SK-N-SH treated with all-trans-retinoic acid at 6 μM for 48 hours (cell line): Measurements from ENCODE around the gene TXNDC5.

Source experiments
- ATAC-seq: fragments of 200-7000 bp; cut with Tn5 transposase; 3 replicates; pipeline ENCODE4 v1.9.1; 2020; ENCODE audit warnings: mild to moderate bottlenecking, moderate library complexity
- ARNTL ChIP-seq: fragments of 450-650 bp; formaldehyde crosslinking; IDR thresholded peaks from 2 replicates; pipeline ENCODE4 v1.5.0; 2020; ENCODE audit warnings: low read depth, mild to moderate bottlenecking, moderate library complexity, borderline replicate concordance
- BACH2 ChIP-seq: fragments of 250-450 bp; sonication (Bioruptor Pico); IDR thresholded peaks from 2 replicates; pipeline ENCODE4 v1.9.0; 2021; ENCODE audit warnings: mild to moderate bottlenecking, borderline replicate concordance
- CREB5 ChIP-seq: fragments of 250-450 bp; sonication (Bioruptor Pico); IDR thresholded peaks from 2 replicates; pipeline ENCODE4 v1.5.1; 2020; ENCODE audit warnings: low read depth, mild to moderate bottlenecking, moderate library complexity
- CSDC2 ChIP-seq: fragments of 250-450 bp; sonication (Bioruptor Pico); IDR thresholded peaks from 2 replicates; pipeline ENCODE4 v1.5.0; 2020; ENCODE audit warnings: mild to moderate bottlenecking, moderate library complexity
- CSRNP3 ChIP-seq: fragments of 250-450 bp; sonication (Bioruptor Pico); IDR thresholded peaks from 2 replicates; pipeline ENCODE4 v1.5.1; 2021; ENCODE audit warnings: mild to moderate bottlenecking, moderate library complexity
- ESRRG ChIP-seq: fragments of 250-450 bp; sonication (Bioruptor Pico); IDR thresholded peaks from 2 replicates; pipeline ENCODE4 v1.6.1; 2021; ENCODE audit warnings: mild to moderate bottlenecking
- GLIS3 ChIP-seq: fragments of 250-450 bp; sonication (Bioruptor Pico); IDR thresholded peaks from 2 replicates; pipeline ENCODE4 v1.5.0; 2020; ENCODE audit warnings: mild to moderate bottlenecking, moderate library complexity
- ISL1 ChIP-seq: fragments of 250-450 bp; sonication (Bioruptor Pico); IDR thresholded peaks from 2 replicates; pipeline ENCODE4 v2.1.2; 2022; ENCODE audit warnings: mild to moderate bottlenecking, moderate library complexity
- OSR1 ChIP-seq: fragments of 250-450 bp; sonication (Bioruptor Pico); IDR thresholded peaks from 2 replicates; pipeline ENCODE4 v1.8.0; 2022; ENCODE audit warnings: moderate library complexity, mild to moderate bottlenecking, inconsistent platforms
- PATZ1 ChIP-seq: fragments of 250-450 bp; sonication (Bioruptor Pico); IDR thresholded peaks from 2 replicates; pipeline ENCODE4 v1.8.0; 2020; ENCODE audit warnings: mild to moderate bottlenecking, moderate library complexity, borderline replicate concordance
- POU6F1 ChIP-seq: fragments of 250-450 bp; sonication (Bioruptor Pico); IDR thresholded peaks from 2 replicates; pipeline ENCODE4 v1.8.0; 2021; ENCODE audit warnings: low read depth, mild to moderate bottlenecking, moderate library complexity, borderline replicate concordance
- PPARA ChIP-seq: fragments of 250-450 bp; sonication (Bioruptor Pico); IDR thresholded peaks from 2 replicates; pipeline ENCODE4 v1.5.0; 2020; ENCODE audit warnings: mild to moderate bottlenecking, borderline replicate concordance
- RARB ChIP-seq: fragments of 250-450 bp; sonication (Bioruptor Pico); IDR thresholded peaks from 2 replicates; pipeline ENCODE4 v1.8.0; 2021; ENCODE audit warnings: mild to moderate bottlenecking, moderate library complexity
- SNAI2 ChIP-seq: fragments of 250-450 bp; sonication (Bioruptor Pico); IDR thresholded peaks from 2 replicates; pipeline ENCODE4 v1.5.0; 2020; ENCODE audit warnings: mild to moderate bottlenecking, moderate library complexity
- TCF4 ChIP-seq: fragments of 250-450 bp; sonication (Bioruptor Pico); IDR thresholded peaks from 2 replicates; pipeline ENCODE4 v1.8.0; 2021; ENCODE audit warnings: mild to moderate bottlenecking, moderate library complexity, borderline replicate concordance
- TOX ChIP-seq: fragments of 250-450 bp; sonication (Bioruptor Pico); IDR thresholded peaks from 2 replicates; pipeline ENCODE4 v1.8.0; 2021; ENCODE audit warnings: mild to moderate bottlenecking, moderate library complexity, borderline replicate concordance
- ZC3H10 ChIP-seq: fragments of 250-450 bp; sonication (Bioruptor Pico); IDR thresholded peaks from 2 replicates; pipeline ENCODE4 v1.5.1; 2021; ENCODE audit warnings: mild to moderate bottlenecking, moderate library complexity
- ZNF565 ChIP-seq: fragments of 450-650 bp; formaldehyde crosslinking; conservative IDR thresholded peaks from 2 replicates; pipeline ENCODE4 v1.5.0; 2020; ENCODE audit warnings: low read depth, mild to moderate bottlenecking, moderate library complexity
- ZNF70 ChIP-seq: fragments of 450-650 bp; formaldehyde crosslinking; IDR thresholded peaks from 2 replicates; pipeline ENCODE4 v1.5.0; 2020; ENCODE audit warnings: mild to moderate bottlenecking, moderate library complexity
- ZNF8 ChIP-seq: fragments of 450-650 bp; formaldehyde crosslinking; IDR thresholded peaks from 2 replicates; pipeline ENCODE4 v1.5.0; 2020; ENCODE audit warnings: mild to moderate bottlenecking, moderate library complexity

Gene TXNDC5

GRCh38 chr6:7879980-7880717, 30.4 kb downstream of the TXNDC5 start (continued):
- no peak for TF ChIP-seq ZNF70 (CRISPR knock-in tag)

- no peak for ATAC-seq
- TF ChIP-seq ISL1 (CRISPR knock-in tag), result no peak
- no peak for TF ChIP-seq ESRRG (CRISPR knock-in tag)
- TF ChIP-seq SNAI2 (CRISPR knock-in tag), result no peak
- no peak for TF ChIP-seq ZNF70 (CRISPR knock-in tag)
Observed at GRCh38 chr6:7879579-7879978, 31.0 kb downstream of the TXNDC5 start.

- no peak; the same call in 2 of the 3 replicates for ATAC-seq
- TF ChIP-seq ZNF565 (CRISPR knock-in tag) (no peak), ESRRG (CRISPR knock-in tag) (no peak), TCF4 (CRISPR knock-in tag) (no peak), CREB5 (CRISPR knock-in tag) (no peak), CSDC2 (no peak), OSR1 (CRISPR knock-in tag) (no peak), GLIS3 (no peak), ZNF70 (CRISPR knock-in tag) (no peak), ARNTL (CRISPR knock-in tag) (no peak), PATZ1 (CRISPR knock-in tag) (no peak), CSRNP3 (no peak), POU6F1 (CRISPR knock-in tag) (no peak), SNAI2 (CRISPR knock-in tag) (no peak), TOX (CRISPR knock-in tag) (no peak), BACH2 (CRISPR knock-in tag) (no peak)
- TF ChIP-seq, all 23 proteins: peak for 0
Observed at GRCh38 chr6:7879043-7879442, 31.5 kb downstream of the TXNDC5 start.

- ATAC-seq, result no peak; the same call in 1 of the 3 replicates
- TF ChIP-seq TOX (CRISPR knock-in tag) (no peak), ISL1 (CRISPR knock-in tag) (no peak), ZC3H10 (CRISPR knock-in tag) (no peak)
Observed at GRCh38 chr6:7878401-7878964, 32.1 kb downstream of the TXNDC5 start.

- no peak for TF ChIP-seq ZNF565 (CRISPR knock-in tag)
- no peak for TF ChIP-seq CREB5 (CRISPR knock-in tag)
- TF ChIP-seq ZNF70 (CRISPR knock-in tag), result no peak
- no peak for TF ChIP-seq TOX (CRISPR knock-in tag)
- TF ChIP-seq SNAI2 (CRISPR knock-in tag), result no peak
- no peak for TF ChIP-seq ZNF8 (CRISPR knock-in tag)
- no peak for TF ChIP-seq PPARA (CRISPR knock-in tag)
- TF ChIP-seq ZC3H10 (CRISPR knock-in tag), result no peak
- no peak for TF ChIP-seq ISL1 (CRISPR knock-in tag)
- no peak for TF ChIP-seq ESRRG (CRISPR knock-in tag)
- no peak for TF ChIP-seq BACH2 (CRISPR knock-in tag)
- TF ChIP-seq RARB (CRISPR knock-in tag), result no peak
- no peak for TF ChIP-seq OSR1 (CRISPR knock-in tag)
- ATAC-seq, result no peak
Observed at GRCh38 chr6:7868926-7869325, 41.7 kb downstream of the TXNDC5 start.
